ENCODE data around the gene GPR108. TPM values are rescaled to one million over a fixed set of nuclear protein-coding genes. Genes with fewer than 3 reads are reported as not detected.

GPR108 gene
- polyA plus RNA-seq, 1 of the 3 experiments (the other 2 are of a cell fraction): 54.2 TPM

GRCh38 chr19:6728346-6728745, 9.0 kb downstream of the GPR108 start:
- Histone ChIP-seq H2AFZ (ENCODE audit: low read depth) (no peak overlapping the region), H3K9me2 (no peaks in the 10 kb centered on the region), H3K27me3 (ENCODE audit: insufficient read depth) (no peaks in the 10 kb centered on the region), H3K27ac (ENCODE audit: low read depth in 2 of 2, low read length in 1 of 2) (no peak overlapping the region), H3K79me2 (ENCODE audit: insufficient read depth) (no peaks in the 10 kb centered on the region), H3K36me3 (replicated peaks in 1 of 2; ENCODE audit: control insufficient read depth in 1 of 2, insufficient read depth in 2 of 2, low read length in 1 of 2) (peaks cover 0 to 5% of the 10 kb centered on the region in 2 experiments), H3K9ac (no peak overlapping the region), H3K4me3 (ENCODE audit: low read depth in 2 of 2, low read length in 1 of 2) (no peak overlapping the region), H3K4me1 (ENCODE audit: control insufficient read depth in 1 of 2, insufficient read depth in 2 of 2, low read depth in 1 of 2, low read length in 1 of 2) (no peaks in the 10 kb centered on the region), H4K20me1 (ENCODE audit: insufficient read depth) (no peaks in the 10 kb centered on the region), H3F3A (replicated peaks; ENCODE audit: insufficient read depth) (no peaks in the 10 kb centered on the region), H3K4me2 (no peak overlapping the region), H3K9me3 (no peaks in the 10 kb centered on the region)
- ChIA-PET CTCF (no interaction called here), POLR2A (no interaction called here)
- DNase-seq: no peak
- TF ChIP-seq RXRA (IDR thresholded peaks at IDR 0.05; ENCODE audit: borderline replicate concordance, low read depth): no peak
- no peak for TF ChIP-seq MEF2A (IDR thresholded peaks at IDR 0.05; ENCODE audit: borderline replicate concordance, low read depth)
- TF ChIP-seq MXI1 (IDR thresholded peaks at IDR 0.05; ENCODE audit: low read depth, low read length): no peak
- no peak for TF ChIP-seq EP300 (IDR thresholded peaks at IDR 0.05; ENCODE audit: borderline replicate concordance in 1 of 2, low read depth in 1 of 2, low read length in 1 of 2)
- TF ChIP-seq TCF12 (IDR thresholded peaks at IDR 0.05): no peak
- no peak for TF ChIP-seq GATA2 (CRISPR knock-in tag; IDR thresholded peaks at IDR 0.05)
- TF ChIP-seq FOXJ3 (CRISPR knock-in tag; IDR thresholded peaks at IDR 0.05): no peak
- TF ChIP-seq CHD2 (IDR thresholded peaks at IDR 0.05; ENCODE audit: low read length, partially characterized antibody): no peak
- no peak for TF ChIP-seq RAD21 (IDR thresholded peaks at IDR 0.05; ENCODE audit: low read length)
- TF ChIP-seq EZH2phosphoT487 (IDR thresholded peaks at IDR 0.05; ENCODE audit: borderline replicate concordance, low read depth): no peak
- no peak for TF ChIP-seq IRF3 (IDR thresholded peaks at IDR 0.05; ENCODE audit: low read depth, low read length)
- no peak for TF ChIP-seq USF2 (IDR thresholded peaks at IDR 0.05; ENCODE audit: borderline replicate concordance, low read depth, low read length)
- no peak for TF ChIP-seq YY1 (IDR thresholded peaks at IDR 0.05; ENCODE audit: low read depth)
- TF ChIP-seq TAF1 (IDR thresholded peaks at IDR 0.05; ENCODE audit: borderline replicate concordance, low read depth, low read length): no peak
- TF ChIP-seq GABPA (IDR thresholded peaks at IDR 0.05; ENCODE audit: low read depth): no peak
- WGBS (ENCODE audit: low lambda C conversion rate): 15% methylated on average over 8 of the region's 8 CpGs

- Histone ChIP-seq H3K4me1 (ENCODE audit: control insufficient read depth in 1 of 2, insufficient read depth in 2 of 2, low read depth in 1 of 2, low read length in 1 of 2) (no peaks in the 10 kb centered on the region), H3K79me2 (ENCODE audit: insufficient read depth) (no peaks in the 10 kb centered on the region), H3K9ac (no peak overlapping the region), H3K27me3 (ENCODE audit: insufficient read depth) (peaks cover 7% of the 10 kb centered on the region; the same call in 1 of the 2 replicates), H3K4me2 (no peak overlapping the region), H3K4me3 (ENCODE audit: low read depth in 2 of 2, low read length in 1 of 2) (no peak overlapping the region), H3K27ac (ENCODE audit: low read depth in 2 of 2, low read length in 1 of 2) (no peak overlapping the region), H4K20me1 (ENCODE audit: insufficient read depth) (no peaks in the 10 kb centered on the region), H2AFZ (ENCODE audit: low read depth) (no peak overlapping the region), H3F3A (replicated peaks; ENCODE audit: insufficient read depth) (no peaks in the 10 kb centered on the region), H3K36me3 (replicated peaks in 1 of 2; ENCODE audit: control insufficient read depth in 1 of 2, insufficient read depth in 2 of 2, low read length in 1 of 2) (no peaks in the 10 kb centered on the region), H3K9me3 (no peaks in the 10 kb centered on the region), H3K9me2 (no peaks in the 10 kb centered on the region)
- WGBS (ENCODE audit: low lambda C conversion rate): 66% methylated on average over 14 of the region's 16 CpGs
- TF ChIP-seq CHD2 (IDR thresholded peaks at IDR 0.05; ENCODE audit: low read length, partially characterized antibody) (no peak), MAX (IDR thresholded peaks at IDR 0.05; ENCODE audit: low read depth) (no peak)
- CTCF ChIA-PET: interaction anchor here (1.5 kb wide), 1 partner anchor 10 kb away, joined by 3 read pairs; no protein-coding TSS in a partner anchor
- POLR2A ChIA-PET: no interaction called here
- no peak for DNase-seq
Measured at GRCh38 chr19:6725513-6726231, 11.7 kb downstream of the GPR108 start.

Measured in SK-N-SH (cell line).